H1 (cell line): ENCODE data around the gene EN1. TPM values are rescaled to one million over a fixed set of nuclear protein-coding genes. Genes with fewer than 3 reads are reported as not detected.

Experiments used
- TEAD4 ChIP-seq: IDR thresholded peaks from 2 replicates; pipeline ENCODE4 v1.6.1; 2012; ENCODE audit warnings: low read depth, low read length, inconsistent platforms, mixed read lengths
- polyA plus RNA-seq, 7 experiments: library from polyadenylated mRNA; depleted of rRNA in 3 of 7; stranded (reverse) in 5 of 7; unstranded in 2 of 7; fragments of >200 nt in 5 of 7; fragments of 200-250 nt in 2 of 7; gene quantifications; 1 replicate in 5 of 7; 2 replicates in 1 of 7; 4 replicates in 1 of 7; pipeline versions ENCODE4 v1.2.1 to v1.2.3, GENCODE V29; 2011 to 2013; ENCODE audit warnings: missing spikeins in 2 of 7, mixed read lengths in 2 of 7
- total RNA-seq: library from RNA; stranded (reverse); fragmentation: NEBNext Ultra II Directional; extraction: Animal tissue kit (Norgen Biotek cat#: 25700); gene quantifications from 2 replicates; pipeline ENCODE4 v1.2.1, GENCODE V29; 2021

EN1 gene
- total and polyA plus RNA-seq, 2 of the 8 experiments (the other 6 are each of a cell fraction or from before 2014, with no cell fraction given): not detected

- no peak for TF ChIP-seq TEAD4
These were observed 13.0 kb downstream of the EN1 start (continued) for GRCh38 chr2:118834440-118834810.
